ENCODE measurements around the gene ULK3. TPM values are rescaled to one million over a fixed set of nuclear protein-coding genes. Genes with fewer than 3 reads are reported as not detected.

The ULK3 gene
- total RNA-seq, 1 donor from 2014 or later: 34.8 TPM

- Mint-ChIP-seq H3K27ac (peak overlapping the region; percentile 82), H3K9me3 (no peaks in the 10 kb centered on the region), H3K27me3 (ENCODE audit: low read depth) (no peaks in the 10 kb centered on the region), H3K4me3 (no peak overlapping the region), H3K36me3 (no peaks in the 10 kb centered on the region), H3K4me1 (peaks cover 39% of the 10 kb centered on the region)
- DNase-seq (ENCODE audit: low spot score in 2 of 2, unreplicated experiment in 2 of 2): no peak
- TF ChIP-seq, protein P1, sequence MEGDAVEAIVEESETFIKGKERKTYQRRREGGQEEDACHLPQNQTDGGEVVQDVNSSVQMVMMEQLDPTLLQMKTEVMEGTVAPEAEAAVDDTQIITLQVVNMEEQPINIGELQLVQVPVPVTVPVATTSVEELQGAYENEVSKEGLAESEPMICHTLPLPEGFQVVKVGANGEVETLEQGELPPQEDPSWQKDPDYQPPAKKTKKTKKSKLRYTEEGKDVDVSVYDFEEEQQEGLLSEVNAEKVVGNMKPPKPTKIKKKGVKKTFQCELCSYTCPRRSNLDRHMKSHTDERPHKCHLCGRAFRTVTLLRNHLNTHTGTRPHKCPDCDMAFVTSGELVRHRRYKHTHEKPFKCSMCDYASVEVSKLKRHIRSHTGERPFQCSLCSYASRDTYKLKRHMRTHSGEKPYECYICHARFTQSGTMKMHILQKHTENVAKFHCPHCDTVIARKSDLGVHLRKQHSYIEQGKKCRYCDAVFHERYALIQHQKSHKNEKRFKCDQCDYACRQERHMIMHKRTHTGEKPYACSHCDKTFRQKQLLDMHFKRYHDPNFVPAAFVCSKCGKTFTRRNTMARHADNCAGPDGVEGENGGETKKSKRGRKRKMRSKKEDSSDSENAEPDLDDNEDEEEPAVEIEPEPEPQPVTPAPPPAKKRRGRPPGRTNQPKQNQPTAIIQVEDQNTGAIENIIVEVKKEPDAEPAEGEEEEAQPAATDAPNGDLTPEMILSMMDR (IDR thresholded peaks at IDR 0.05; ENCODE audit: unreplicated experiment): no peak
Measured at GRCh38 chr15:74788042-74788682, 54.8 kb downstream of the ULK3 start.

DNA sequence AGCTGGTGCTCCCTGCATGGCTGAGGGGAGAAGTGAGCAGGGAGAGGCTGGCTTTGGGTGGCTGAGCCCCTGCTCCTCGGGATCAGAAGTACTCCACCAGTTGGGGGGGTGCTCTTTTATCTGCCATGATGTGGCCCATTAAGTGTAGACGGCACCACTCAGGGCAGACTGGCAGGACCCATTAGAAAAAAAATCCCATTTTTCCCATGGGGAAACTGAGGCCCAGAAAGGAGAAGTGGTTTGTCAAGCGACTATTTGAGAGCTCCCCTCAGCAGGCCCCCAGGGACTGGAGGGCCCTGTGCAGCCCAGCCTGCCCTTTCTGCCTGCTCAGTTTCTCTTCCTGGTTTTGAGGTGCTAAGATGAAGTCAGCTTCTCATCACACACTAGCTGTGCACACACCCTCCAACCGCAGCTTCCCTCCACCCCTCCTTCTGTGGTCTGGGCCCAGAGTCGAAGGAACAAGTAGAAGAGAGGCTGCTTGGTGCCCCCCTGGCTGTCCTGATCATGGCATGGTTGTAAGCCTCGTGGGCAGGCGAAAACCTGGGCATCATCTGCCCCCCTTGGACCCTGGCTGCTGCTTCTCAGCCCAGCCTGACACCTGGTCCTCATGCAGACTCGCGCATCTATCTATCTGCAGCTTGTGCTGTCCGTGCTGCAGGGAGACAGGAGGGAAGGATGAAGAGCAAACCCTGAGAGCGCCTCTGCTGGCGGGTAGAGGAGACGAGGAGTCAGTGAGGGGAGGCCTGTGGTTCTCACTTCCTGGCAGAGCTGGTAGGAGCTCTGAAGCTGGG, 55.5 kb downstream of the ULK3 start:
- DNase-seq (ENCODE audit: low spot score in 2 of 2, unreplicated experiment in 2 of 2): peak in 1 of 2 experiments; percentile 57
- TF ChIP-seq, protein P1 (IDR thresholded peaks at IDR 0.05; ENCODE audit: unreplicated experiment): no peak
- Mint-ChIP-seq H3K4me1 (peaks cover 44% of the 10 kb centered on the region), H3K36me3 (no peaks in the 10 kb centered on the region), H3K9me3 (no peaks in the 10 kb centered on the region), H3K4me3 (no peak overlapping the region), H3K27ac (peak overlapping the region; percentile 82), H3K27me3 (ENCODE audit: low read depth) (no peaks in the 10 kb centered on the region)

- no peak for DNase-seq (ENCODE audit: low spot score in 2 of 2, unreplicated experiment in 2 of 2)
- Mint-ChIP-seq H3K4me1 (peaks cover 39% of the 10 kb centered on the region), H3K9me3 (no peaks in the 10 kb centered on the region), H3K27ac (no peak overlapping the region), H3K4me3 (no peak overlapping the region), H3K27me3 (ENCODE audit: low read depth) (no peaks in the 10 kb centered on the region), H3K36me3 (no peaks in the 10 kb centered on the region)
- TF ChIP-seq, protein P1 (IDR thresholded peaks at IDR 0.05; ENCODE audit: unreplicated experiment): no peak
Measured at GRCh38 chr15:74786551-74787165, 56.3 kb downstream of the ULK3 start.

Small RNA genes within 50 kb of the gene (microRNA-seq; reads per million reads assigned to microRNA genes)
- gene MIR4513 (not detected), gene MIR6882 (2.6 reads per million)

Other genes starting within 250 kb of the ULK3 start
- 80.1 to 83.0 TPM (median 80.9 TPM) in 3 replicates for gene CLK3, start 227.3 kb downstream of the ULK3 start, total RNA-seq
- 69.5 to 74.8 TPM (median 70.0 TPM) in 3 replicates for gene EDC3, start 147.1 kb downstream of the ULK3 start, total RNA-seq
- gene CYP1A1, start 117.6 kb downstream of the ULK3 start, total RNA-seq: 0.20 to 0.27 TPM in 2 of 3 replicates, not detected in the other
- gene CYP1A2, start 94.3 kb downstream of the ULK3 start, total RNA-seq: 0.09 TPM in 1 of 3 replicates, not detected in the others
- 57.0 to 59.0 TPM (median 58.1 TPM) in 3 replicates for gene CSK, start 61.1 kb downstream of the ULK3 start, total RNA-seq
- gene LMAN1L, start 30.3 kb downstream of the ULK3 start, total RNA-seq: 0.16 to 0.65 TPM (median 0.35 TPM) in 3 replicates
- gene CPLX3, start 16.5 kb downstream of the ULK3 start, total RNA-seq: 0.14 TPM in 1 of 3 replicates, not detected in the others
- 45.6 to 48.4 TPM (median 48.3 TPM) in 3 replicates for gene SCAMP2, start 30.2 kb upstream of the ULK3 start, total RNA-seq
- gene MPI, start 46.9 kb upstream of the ULK3 start, total RNA-seq: 42.0 to 46.4 TPM (median 43.3 TPM) in 3 replicates
- 73.5 to 91.3 TPM (median 74.1 TPM) in 3 replicates for gene FAM219B, start 63.7 kb upstream of the ULK3 start, total RNA-seq
- 126 to 133 TPM (median 128 TPM) in 3 replicates for gene COX5A, start 94.9 kb upstream of the ULK3 start, total RNA-seq
- gene RPP25, start 113.6 kb upstream of the ULK3 start, total RNA-seq: 3.3 to 3.8 TPM (median 3.3 TPM) in 3 replicates
- gene SCAMP5, start 152.4 kb upstream of the ULK3 start, total RNA-seq: 23.5 to 30.5 TPM (median 28.4 TPM) in 3 replicates
- gene PPCDC, start 180.4 kb upstream of the ULK3 start, total RNA-seq: 16.0 to 18.4 TPM (median 17.2 TPM) in 3 replicates

Data from mesothelial cell of epicardium (in vitro differentiated cells).